Activated CD8-positive, alpha-beta T cell treated with anti-CD3 and anti-CD28 coated beads for 36 hours (primary cell): ENCODE data around the gene NUMA1. TPM values are rescaled to one million over a fixed set of nuclear protein-coding genes. Genes with fewer than 3 reads are reported as not detected.

ENCODE experiments used
- ATAC-seq: fragments of 200-7000 bp; cut with Tn5 transposase; one replicate; pipeline ENCODE4 v1.10.0; 2021; ENCODE audit warnings: mild to moderate bottlenecking, moderate library complexity
- CTCF ChIA-PET: fragments of 350-600 bp; sonication (Branson Sonifier 250); formaldehyde crosslinking; loops from one replicate; lab custom pipeline; 2021; ENCODE audit warnings: antibody characterized with exemption; lab: Charles Lee
- POLR2A ChIA-PET: fragments of 350-600 bp; sonication (Branson Sonifier 250); formaldehyde crosslinking; loops from one replicate; lab custom pipeline; 2021; ENCODE audit warnings: antibody characterized with exemption; lab: Charles Lee
- DNase-seq: peaks from one replicate; pipeline ENCODE4 v3.0.0-alpha.2; 2020
- H3K27ac Mint-ChIP-seq: one replicate; pipeline ENCODE4 v1.8.0; 2021; ENCODE audit warnings: mild to moderate bottlenecking, mixed read lengths
- H3K27me3 Mint-ChIP-seq: one replicate; pipeline ENCODE4 v1.8.0; 2021; ENCODE audit warnings: mixed read lengths
- H3K36me3 Mint-ChIP-seq: one replicate; pipeline ENCODE4 v1.8.0; 2021; ENCODE audit warnings: low read depth, mixed read lengths
- H3K4me1 Mint-ChIP-seq: one replicate; pipeline ENCODE4 v1.8.0; 2021; ENCODE audit warnings: low read depth, mixed read lengths
- H3K4me3 Mint-ChIP-seq: one replicate; pipeline ENCODE4 v1.8.0; 2021; ENCODE audit warnings: mild to moderate bottlenecking, moderate library complexity, mixed read lengths
- H3K9me3 Mint-ChIP-seq: one replicate; pipeline ENCODE4 v1.8.0; 2021; ENCODE audit warnings: mixed read lengths
- intact Hi-C: fragments of 100-400 bp; cut with micrococcal nuclease; formaldehyde crosslinking; loops from one replicate; pipeline ENCODE4 v1.10.0; 2022
- total RNA-seq, 2 experiments: library from RNA; stranded (reverse); gene quantifications; one replicate each; pipeline ENCODE4 v1.2.3, GENCODE V29; 2021
- TF ChIP-seq, protein P1 (sequence below): fragments of 200-600 bp; IDR thresholded peaks from one replicate; pipeline ENCODE4 v1.8.0; 2022; ENCODE audit warnings: antibody characterized with exemption, mild to moderate bottlenecking

Gene NUMA1
- total RNA-seq, 2 experiments from 2014 or later = 165 to 169 TPM

DNA sequence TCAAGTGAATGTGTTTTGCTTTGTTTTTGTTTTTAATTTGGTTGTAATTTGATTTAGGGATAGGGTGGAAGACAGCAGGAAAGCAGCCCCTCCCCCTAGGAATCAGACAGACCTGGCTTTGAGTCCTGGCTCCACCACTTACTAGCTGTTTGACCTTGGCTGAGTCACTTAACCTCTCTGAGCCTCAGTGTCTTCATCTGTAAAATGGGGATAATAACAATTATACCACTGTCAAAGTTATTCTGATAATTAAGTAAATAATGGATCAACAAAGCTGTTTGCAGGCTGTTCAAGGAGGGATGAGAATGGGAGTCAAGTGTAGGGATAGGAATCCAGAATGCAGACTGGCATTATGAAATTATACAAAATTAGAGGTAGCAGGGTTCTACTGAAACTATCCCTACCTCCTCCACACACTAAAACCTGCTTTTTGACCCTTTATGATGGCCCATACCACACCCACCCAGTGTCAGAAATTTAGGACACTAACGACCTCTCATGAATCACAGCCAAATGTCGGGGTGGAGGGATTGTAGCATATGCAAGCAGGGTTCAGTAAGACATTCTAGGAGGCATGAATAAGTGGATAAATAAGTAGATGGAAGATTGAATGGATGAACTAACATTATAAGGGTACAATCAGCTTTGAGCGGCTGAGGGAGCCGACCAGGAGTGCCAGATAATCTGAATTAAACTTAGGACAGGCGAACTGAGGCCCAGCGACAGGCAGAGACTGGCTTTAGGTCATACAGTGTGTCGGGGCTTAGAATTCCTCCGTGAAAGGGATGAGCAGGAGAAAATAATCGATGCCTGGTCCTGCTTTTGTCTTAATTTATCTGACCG is 31.2 kb upstream of the NUMA1 start:
- H3K36me3 Mint-ChIP-seq = peaks cover 7% of the 10 kb centered on the region
- peaks cover 14% of the 10 kb centered on the region for H3K4me1 Mint-ChIP-seq
- intact Hi-C loops = loop anchor here (1.0 kb wide), 1 partner anchor 31 kb away; the partner anchor contains the start of genes LRRC51 and NUMA1
- POLR2A ChIA-PET = interaction anchor here (0.7 to 3.6 kb wide), 7 partner anchors 10 to 1313 kb away, joined by 3 to 25 read pairs (median 5); partner anchors contain the start of genes RNF121 and XNDC1N
- TF ChIP-seq, protein P1, sequence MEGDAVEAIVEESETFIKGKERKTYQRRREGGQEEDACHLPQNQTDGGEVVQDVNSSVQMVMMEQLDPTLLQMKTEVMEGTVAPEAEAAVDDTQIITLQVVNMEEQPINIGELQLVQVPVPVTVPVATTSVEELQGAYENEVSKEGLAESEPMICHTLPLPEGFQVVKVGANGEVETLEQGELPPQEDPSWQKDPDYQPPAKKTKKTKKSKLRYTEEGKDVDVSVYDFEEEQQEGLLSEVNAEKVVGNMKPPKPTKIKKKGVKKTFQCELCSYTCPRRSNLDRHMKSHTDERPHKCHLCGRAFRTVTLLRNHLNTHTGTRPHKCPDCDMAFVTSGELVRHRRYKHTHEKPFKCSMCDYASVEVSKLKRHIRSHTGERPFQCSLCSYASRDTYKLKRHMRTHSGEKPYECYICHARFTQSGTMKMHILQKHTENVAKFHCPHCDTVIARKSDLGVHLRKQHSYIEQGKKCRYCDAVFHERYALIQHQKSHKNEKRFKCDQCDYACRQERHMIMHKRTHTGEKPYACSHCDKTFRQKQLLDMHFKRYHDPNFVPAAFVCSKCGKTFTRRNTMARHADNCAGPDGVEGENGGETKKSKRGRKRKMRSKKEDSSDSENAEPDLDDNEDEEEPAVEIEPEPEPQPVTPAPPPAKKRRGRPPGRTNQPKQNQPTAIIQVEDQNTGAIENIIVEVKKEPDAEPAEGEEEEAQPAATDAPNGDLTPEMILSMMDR = no peak
- H3K27me3 Mint-ChIP-seq = no peaks in the 10 kb centered on the region
- no peaks in the 10 kb centered on the region for H3K9me3 Mint-ChIP-seq
- H3K4me3 Mint-ChIP-seq = peak overlapping the region; percentile 95
- peak overlapping the region; percentile 99 for H3K27ac Mint-ChIP-seq
- CTCF ChIA-PET = interaction anchor here (1.1 to 1.6 kb wide), 7 partner anchors 9 to 319 kb away, joined by 3 to 10 read pairs (median 4); no protein-coding TSS in a partner anchor
- DNase-seq (no peak), ATAC-seq (no peak)

DNA sequence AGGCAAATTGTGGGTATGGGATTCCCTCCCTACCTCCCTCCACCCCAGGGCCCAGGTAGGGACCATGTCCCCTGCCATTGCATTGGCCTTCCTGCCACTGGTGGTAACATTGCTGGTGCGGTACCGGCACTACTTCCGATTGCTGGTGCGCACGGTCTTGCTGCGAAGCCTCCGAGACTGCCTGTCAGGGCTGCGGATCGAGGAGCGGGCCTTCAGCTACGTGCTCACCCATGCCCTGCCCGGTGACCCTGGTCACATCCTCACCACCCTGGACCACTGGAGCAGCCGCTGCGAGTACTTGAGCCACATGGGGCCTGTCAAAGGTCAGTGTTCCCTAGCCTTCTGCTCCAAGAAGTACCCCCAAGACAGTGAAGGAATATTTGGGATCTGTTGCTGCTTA is 25.5 kb upstream of the NUMA1 start, which contains the start of gene TOMT:
TOMT (plus strand) TSS at position 37 of the 400 bp plus-strand sequence; CDS start at position 65, 28 bp downstream.
- Mint-ChIP-seq H3K9me3 (no peaks in the 10 kb centered on the region), H3K27ac (peak within 1 kb of the TSS; percentile 4), H3K36me3 (peaks cover 20% of the 10 kb centered on the region), H3K4me3 (no peak within 1 kb of the TSS), H3K4me1 (peaks cover 29% of the 10 kb centered on the region), H3K27me3 (no peaks in the 10 kb centered on the region)
- ChIA-PET POLR2A (interaction anchor here (0.8 to 2.0 kb wide), 5 partner anchors 12 to 177 kb away, joined by 3 to 8 read pairs (median 4); partner anchors contain the start of genes RNF121 and XNDC1N), CTCF (interaction anchor here (1.2 kb wide), 1 partner anchor 14 kb away, joined by 3 read pairs; no protein-coding TSS in a partner anchor)
- DNase-seq = no peak
- intact Hi-C loops = no loop called here
- TF ChIP-seq, protein P1 = no peak
- no peak for ATAC-seq

DNA sequence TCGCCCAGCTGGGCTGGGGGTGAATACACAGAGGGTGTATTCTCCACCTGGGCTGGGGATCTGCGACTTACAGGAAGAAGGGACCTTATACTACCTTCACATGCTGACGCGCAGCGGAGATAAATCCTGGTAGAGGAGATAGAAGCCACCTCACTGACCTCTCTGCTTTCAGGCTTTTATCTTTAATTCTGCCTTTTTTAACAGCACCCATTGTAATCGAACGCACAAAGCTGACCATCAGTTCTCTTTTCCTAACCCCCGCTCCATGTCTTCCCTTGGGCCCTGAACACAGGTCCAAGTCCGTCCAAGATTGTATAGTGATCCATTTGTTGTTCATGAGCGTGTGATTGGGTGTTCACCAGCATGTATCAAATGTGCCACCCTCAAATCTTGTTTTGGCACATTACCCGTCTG is 23.4 kb upstream of the NUMA1 start:
- no peaks in the 10 kb centered on the region for H3K9me3 Mint-ChIP-seq
- TF ChIP-seq, protein P1 = peak; percentile 64
- CTCF ChIA-PET = interaction anchor here (15.1 kb wide), 1 partner anchor 79 kb away, joined by 278 read pairs; no protein-coding TSS in a partner anchor
- H3K27me3 Mint-ChIP-seq = no peaks in the 10 kb centered on the region
- intact Hi-C loops = no loop called here
- ATAC-seq = no peak
- H3K4me1 Mint-ChIP-seq = peaks cover 37% of the 10 kb centered on the region
- H3K27ac Mint-ChIP-seq = peak overlapping the region; percentile 96
- H3K4me3 Mint-ChIP-seq = peak overlapping the region; percentile 95
- DNase-seq = no peak
- POLR2A ChIA-PET = interaction anchor here (1.1 to 1.5 kb wide), 2 partner anchors 9 to 26 kb away, joined by 3 to 7 read pairs; partner anchors contain the start of gene ANAPC15
- peaks cover 12% of the 10 kb centered on the region for H3K36me3 Mint-ChIP-seq

DNA sequence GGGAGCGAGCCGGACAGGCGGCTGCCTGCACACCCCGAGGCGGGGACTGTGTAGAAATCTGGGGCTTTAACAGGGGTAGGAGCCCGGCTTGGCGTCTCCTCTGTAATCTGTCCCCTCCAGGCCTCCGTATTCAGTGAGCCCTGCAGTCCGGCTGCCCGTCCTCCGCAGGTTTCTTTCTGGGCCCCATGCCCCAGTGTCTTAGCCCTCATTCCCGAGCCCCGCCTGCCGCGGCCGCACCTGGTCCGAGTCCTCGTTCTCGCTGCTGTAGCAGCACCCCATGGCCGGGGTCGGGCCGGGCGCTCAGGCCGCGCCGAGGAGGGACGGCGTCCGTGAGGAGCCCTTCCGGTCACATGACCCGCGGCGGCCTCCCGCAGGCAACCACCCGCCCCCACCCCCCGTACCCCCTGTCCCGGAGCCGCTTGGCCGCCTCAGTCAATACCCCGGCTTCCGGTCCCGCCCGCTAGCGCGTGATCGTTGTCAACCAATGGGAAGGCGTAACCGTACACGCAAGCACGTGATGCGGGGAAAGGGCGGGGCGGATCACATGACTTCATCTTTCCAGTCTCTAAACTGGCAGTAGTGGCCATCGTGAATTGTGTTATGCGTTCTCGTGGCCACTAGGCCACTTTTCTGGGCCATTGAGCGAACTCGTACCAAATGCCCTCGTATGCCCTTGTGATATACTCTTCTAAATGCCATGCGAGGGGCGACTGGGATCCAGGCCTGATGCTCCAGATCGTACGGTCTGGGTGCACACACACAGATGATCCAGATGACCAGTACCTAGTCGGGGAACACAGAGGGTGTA is 22.8 kb upstream of the NUMA1 start, which contains the start of gene LAMTOR1:
LAMTOR1 (minus strand) TSS at position 352 of the 808 bp plus-strand sequence; CDS start at position 279, 73 bp downstream.
- DNase-seq (peak; percentile 100), ATAC-seq (peak; percentile 97)
- H3K4me3 Mint-ChIP-seq = peak within 1 kb of the TSS; percentile 95
- H3K4me1 Mint-ChIP-seq = peaks cover 37% of the 10 kb centered on the region
- ChIA-PET POLR2A (interaction anchor here (0.9 to 2.7 kb wide), 6 partner anchors 10 to 24 kb away, joined by 3 to 7 read pairs (median 5); partner anchors contain the start of gene ANAPC15), CTCF (interaction anchor here (1.0 to 15.1 kb wide), 6 partner anchors 9 to 81 kb away, joined by 3 to 278 read pairs (median 10); partner anchors contain the start of gene ANAPC15)
- peaks cover 12% of the 10 kb centered on the region for H3K36me3 Mint-ChIP-seq
- no peaks in the 10 kb centered on the region for H3K9me3 Mint-ChIP-seq
- TF ChIP-seq, protein P1 = no peak
- no peaks in the 10 kb centered on the region for H3K27me3 Mint-ChIP-seq
- H3K27ac Mint-ChIP-seq = peak within 1 kb of the TSS; percentile 96
- intact Hi-C loops = no loop called here
